Measurements from ENCODE around the gene IGSF3.
"Not testable (repeated sequence)": the region's sequence is repeated elsewhere in the genome, so short reads cannot be mapped to it uniquely, and the experiment has no call there.

Gene IGSF3

GRCh38 chr1:116637583-116637982, 29.9 kb downstream of the IGSF3 start:
- DNase-seq (ENCODE audit: extremely low read depth, low read depth), result not testable (repeated sequence)

DNA sequence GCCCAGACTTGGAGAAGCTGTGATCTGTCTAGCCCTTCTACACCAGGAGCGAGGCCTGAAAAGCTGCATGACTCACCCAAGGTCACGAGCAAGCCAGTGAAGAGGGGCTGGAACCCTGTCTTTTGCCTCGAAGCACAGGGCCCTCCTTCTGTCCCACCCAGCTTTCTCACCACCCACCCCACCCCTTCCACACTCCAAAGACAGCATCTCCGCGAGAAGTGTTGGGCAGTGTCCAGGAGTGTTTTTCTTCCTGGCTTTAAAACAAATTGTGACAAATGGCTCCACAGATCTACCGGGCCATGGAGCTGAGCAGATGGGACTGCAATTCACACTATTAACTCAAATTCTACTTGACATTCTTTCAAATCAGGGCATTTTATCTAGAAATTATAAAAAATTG, 30.9 kb downstream of the IGSF3 start:
- not testable (repeated sequence) for DNase-seq (ENCODE audit: extremely low read depth, low read depth)

- not testable (repeated sequence) for DNase-seq (ENCODE audit: extremely low read depth, low read depth)
Measured at GRCh38 chr1:116634386-116634785, 33.1 kb downstream of the IGSF3 start.

DNA sequence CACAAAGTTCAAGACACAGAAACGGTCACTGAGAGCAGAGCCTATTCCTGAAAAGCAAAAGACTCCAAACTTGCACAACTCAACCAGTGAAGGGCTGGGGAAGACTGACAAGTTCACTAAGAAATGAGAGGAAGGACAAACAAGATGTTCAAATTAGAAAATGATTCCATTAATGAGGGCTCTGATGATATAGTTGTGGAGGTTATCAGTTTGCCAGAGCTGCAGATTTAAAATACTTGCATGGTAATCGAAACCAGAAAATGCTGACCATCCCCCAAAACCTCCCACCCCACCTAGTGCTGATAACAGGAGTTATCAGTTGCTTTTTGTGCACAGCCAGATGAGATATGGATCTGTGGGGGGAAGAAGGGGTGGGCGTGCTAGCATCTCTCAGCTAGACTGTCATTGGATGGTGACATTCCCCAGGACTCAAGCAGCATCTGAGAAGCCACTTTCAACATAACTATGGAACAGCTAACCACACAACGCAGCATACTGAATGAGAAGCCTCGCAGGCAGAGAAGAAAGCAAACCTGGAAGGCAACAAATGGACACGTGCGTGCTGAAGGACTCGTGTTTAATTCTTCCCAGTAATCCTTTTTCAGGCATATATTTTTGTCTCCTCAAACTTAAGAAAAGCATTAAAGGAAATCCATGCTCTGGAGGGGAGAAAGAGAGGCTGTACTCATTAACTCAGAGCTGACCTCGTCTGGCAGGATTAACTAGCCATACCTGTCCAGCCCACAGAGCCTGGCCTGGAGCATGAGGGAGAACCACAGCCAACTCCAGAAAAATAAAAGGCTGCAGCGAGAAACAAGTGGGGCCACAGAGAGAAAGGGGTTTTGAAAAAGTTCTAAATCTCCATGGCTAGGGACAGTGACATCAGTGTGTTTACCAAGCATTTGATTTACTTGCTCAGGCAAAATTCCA, 35.3 kb downstream of the IGSF3 start:
- not testable (repeated sequence) for DNase-seq (ENCODE audit: extremely low read depth, low read depth)

- not testable (repeated sequence) for DNase-seq (ENCODE audit: extremely low read depth, low read depth)
Measured at GRCh38 chr1:116631554-116631953, 36.0 kb downstream of the IGSF3 start.

DNA sequence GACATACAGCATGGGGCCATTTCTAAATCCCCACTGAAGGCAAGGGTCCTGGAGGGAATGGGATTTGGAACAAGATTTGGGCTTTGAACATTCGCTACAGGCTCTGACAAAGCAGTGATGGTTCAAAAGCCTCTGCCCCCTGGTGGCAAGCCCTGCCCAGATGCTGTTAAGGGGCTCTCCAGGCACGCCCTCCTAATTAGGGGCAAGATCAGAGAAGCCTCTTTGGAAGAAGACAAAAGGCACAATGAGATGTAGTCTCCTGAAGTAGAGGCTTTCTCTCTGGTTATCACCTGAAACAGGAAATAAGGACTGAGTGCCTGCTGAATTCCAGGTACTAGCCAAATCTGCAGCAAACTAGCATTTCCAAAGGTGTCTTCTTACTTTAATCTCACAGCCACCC, 37.5 kb downstream of the IGSF3 start:
- not testable (repeated sequence) for DNase-seq (ENCODE audit: extremely low read depth, low read depth)

- DNase-seq (ENCODE audit: extremely low read depth, low read depth), result not testable (repeated sequence)
Measured at GRCh38 chr1:116629441-116629840, 38.1 kb downstream of the IGSF3 start.

DNA sequence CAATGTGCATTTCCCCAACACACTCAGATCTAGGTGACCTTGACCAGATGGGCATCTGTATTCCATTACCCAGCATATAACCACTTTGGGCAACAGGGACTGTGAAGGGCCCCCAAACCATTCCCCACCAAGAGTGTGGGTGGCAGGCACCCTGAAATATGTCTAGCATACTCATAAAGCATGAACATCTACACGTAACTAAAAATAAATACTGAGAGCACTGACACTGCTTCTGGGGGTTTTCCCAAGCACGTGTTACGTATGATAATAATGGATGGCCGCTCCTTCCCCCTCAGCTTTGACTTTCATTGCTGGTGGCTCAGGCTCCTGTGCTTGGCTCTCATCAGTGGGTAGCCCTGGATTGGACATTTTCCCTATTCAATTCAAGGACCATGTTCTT, 39.1 kb downstream of the IGSF3 start:
- no peak for TF ChIP-seq CTCF (IDR thresholded peaks at IDR 0.05; ENCODE audit: low read depth, low read length)
- no peak for DNase-seq (ENCODE audit: extremely low read depth, low read depth)

DNA sequence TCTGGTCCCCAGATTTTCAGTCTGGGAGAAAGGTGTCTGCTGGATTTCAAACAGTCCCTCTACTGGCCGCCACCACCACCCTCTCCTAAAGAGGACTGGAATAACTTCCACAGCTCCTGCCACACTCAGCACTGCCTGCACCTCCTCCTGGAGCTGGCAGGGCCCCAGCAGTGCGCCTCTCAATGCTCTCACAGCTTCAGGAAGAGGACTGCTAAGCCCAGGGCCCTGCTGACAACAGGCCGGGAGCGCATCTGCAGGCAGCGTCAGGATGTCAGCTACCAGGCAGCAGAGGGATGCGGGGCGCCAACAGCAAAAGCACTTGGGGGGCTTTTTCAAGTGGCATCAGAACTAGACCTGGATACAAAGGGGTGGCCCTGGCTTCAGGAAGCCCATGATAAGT, 40.2 kb downstream of the IGSF3 start:
- DNase-seq (ENCODE audit: extremely low read depth, low read depth), result not testable (repeated sequence)

GRCh38 chr1:116626915-116627314, 40.6 kb downstream of the IGSF3 start:
- not testable (repeated sequence) for DNase-seq (ENCODE audit: extremely low read depth, low read depth)

DNA sequence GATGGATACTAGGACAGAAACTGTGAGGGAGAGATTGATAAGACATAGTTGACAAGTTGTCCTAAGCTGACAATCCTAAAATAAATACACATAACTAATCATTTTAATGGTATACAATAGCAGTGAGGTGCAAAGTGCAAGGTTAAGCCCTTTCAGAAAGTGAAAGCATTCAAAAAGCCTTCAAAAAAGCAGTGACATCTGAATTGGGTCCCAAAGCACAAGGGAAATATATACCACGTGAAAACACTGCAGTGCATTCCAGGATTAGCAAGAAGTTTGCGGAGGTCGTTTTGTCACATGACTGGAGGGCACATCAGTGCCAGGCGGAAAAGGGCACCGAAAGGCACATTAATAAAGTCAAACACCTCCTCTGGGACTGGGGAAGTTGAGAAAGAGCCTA, 42.4 kb downstream of the IGSF3 start:
- DNase-seq (ENCODE audit: extremely low read depth, low read depth), result not testable (repeated sequence)

DNA sequence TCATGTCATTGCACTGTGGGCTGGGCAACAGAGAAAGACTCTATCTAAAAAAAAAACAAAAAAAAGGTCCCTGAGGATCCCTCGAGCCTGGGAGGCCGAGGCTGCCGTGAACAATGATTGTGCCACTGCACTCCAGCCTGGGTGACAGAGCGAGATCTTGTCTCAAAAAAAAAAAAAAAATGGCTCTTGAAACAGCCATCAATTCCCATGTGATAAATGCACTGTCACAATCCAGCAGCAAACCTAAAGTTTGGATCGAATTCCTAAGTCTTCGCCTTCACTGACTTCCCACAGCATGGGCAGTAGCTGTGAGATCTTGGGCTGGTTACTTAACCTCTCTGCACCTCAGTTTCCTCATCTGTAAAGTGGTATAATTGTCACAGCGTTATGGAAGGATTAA, 43.5 kb downstream of the IGSF3 start:
- TF ChIP-seq CTCF (IDR thresholded peaks at IDR 0.05; ENCODE audit: low read depth, low read length), result no peak
- DNase-seq (ENCODE audit: extremely low read depth, low read depth), result no peak

DNA sequence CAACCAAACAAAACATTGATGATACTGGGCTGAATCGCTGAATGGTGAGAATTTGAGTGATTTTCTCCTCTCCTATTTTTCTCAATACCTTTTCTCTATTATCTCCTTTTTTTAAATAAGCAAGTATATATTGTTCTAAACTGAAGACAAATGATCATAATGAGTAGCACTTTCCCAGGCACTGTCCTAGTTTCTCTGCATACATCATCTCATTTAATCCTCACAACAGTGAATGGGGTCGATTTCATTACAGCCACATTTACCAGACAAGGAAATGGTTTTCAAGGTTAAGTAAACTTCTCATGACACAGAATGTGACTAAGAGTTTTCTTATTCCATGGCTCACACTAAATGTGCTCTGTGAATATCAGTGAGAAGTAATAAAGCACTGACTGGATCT, 45.0 kb downstream of the IGSF3 start:
- not testable (repeated sequence) for DNase-seq (ENCODE audit: extremely low read depth, low read depth)

- DNase-seq (ENCODE audit: extremely low read depth, low read depth), result not testable (repeated sequence)
Measured at GRCh38 chr1:116621756-116622155, 45.8 kb downstream of the IGSF3 start.

- not testable (repeated sequence) for DNase-seq (ENCODE audit: extremely low read depth, low read depth)
Measured at GRCh38 chr1:116620392-116620791, 47.1 kb downstream of the IGSF3 start.

DNA sequence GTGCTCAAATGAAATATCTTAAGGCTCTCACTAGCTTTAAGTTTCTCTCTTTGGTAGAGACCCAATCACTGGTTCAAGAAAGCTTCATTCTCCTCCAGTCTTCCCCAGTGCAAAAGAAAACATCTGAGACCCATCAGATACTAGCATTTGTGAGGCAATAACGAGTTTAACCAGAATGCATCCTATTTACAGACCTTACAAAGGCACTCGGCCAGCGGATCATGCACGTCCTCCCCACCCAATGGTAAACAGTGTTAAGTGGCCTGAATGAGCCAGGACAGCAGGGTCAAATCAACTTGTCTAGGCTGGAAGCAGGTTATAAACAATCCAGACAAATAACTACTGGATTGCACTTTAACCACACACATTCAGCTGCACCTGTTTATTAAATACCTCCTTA, 48.4 kb downstream of the IGSF3 start:
- not testable (repeated sequence) for DNase-seq (ENCODE audit: extremely low read depth, low read depth)

GRCh38 chr1:116617808-116618207, 49.7 kb downstream of the IGSF3 start:
- DNase-seq (ENCODE audit: extremely low read depth, low read depth), result not testable (repeated sequence)

DNA sequence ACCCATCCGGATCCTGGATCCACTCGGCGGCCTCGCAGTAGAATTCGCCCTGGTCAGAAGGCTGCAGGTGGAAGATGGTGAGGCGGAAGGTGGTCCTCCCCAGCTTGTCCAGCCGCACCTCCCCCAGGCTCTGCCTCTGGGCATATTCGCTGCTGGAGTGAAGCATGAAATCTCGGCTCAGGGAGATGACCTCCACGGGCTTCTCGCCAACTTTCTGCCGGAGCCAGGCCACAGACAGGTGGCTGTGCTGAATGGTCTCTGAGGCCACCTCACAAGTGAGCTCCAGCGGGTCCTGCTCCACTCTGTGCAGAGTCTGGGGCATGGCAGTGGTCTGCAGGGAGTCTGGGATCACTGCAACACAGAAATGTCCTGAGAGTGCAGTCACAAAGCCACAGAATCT, 53.7 kb downstream of the IGSF3 start:
- DNase-seq (ENCODE audit: extremely low read depth, low read depth), result not testable (repeated sequence)

DNA sequence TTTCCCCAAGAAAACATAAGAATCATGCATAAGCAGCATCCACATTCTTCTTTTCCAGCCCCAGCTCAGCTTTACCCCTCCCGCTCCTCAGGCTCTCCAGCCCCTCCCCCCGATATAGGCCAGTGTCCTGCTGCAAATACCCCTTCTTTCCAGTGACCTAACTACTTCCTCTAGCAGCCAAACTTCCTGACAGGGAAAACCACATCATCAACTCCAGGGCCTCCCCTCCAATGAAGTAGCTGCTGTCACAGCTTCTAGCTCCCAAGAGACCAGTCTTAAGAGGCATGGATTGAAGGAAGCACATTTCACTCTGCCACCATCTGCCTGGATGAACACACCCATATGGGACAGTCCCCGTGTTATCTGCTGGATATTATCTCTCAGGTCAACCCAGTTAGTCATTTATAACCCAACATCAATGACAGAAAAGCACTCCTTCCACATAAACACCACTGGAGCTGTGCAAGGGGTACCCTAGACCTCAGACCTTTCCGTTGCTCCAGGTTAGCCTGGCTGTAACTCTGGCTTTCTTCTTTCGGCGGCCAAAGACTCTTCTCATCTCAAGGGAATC, 57.6 kb downstream of the IGSF3 start:
- DNase-seq (ENCODE audit: extremely low read depth, low read depth), result not testable (repeated sequence)

Data from AG09319 (cell line).